ENCODE data around the gene LMAN2.
"Not testable (repeated sequence)": the region's sequence is repeated elsewhere in the genome, so short reads cannot be mapped to it uniquely, and the experiment has no call there.

Gene LMAN2

DNA sequence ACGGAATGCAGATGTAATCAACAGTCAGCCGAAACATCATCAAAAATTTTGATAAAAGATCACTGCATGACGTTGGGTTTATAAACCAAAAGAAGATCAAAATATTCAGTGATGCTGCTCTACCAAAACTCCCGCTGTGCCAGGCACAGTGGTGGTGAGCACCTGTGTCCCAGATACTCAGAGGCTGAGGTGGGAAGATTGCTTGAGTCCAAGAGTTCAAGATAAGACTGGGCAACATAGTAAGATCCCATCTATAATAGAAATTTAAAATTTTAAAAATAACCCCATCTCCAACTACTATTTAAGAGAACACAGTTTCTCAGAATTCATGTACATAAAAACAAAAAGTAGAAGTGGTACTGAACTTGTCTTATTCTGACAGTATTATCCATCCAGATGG, 3.8 kb downstream of the LMAN2 start:
- no peak for DNase-seq
- no peak overlapping the region for H3K4me3 ChIP-seq (ENCODE audit: low read depth, low read length)
- H3K27me3 ChIP-seq = no peaks in the 10 kb centered on the region
- H3K9me3 ChIP-seq = no peaks in the 10 kb centered on the region
- H3K36me3 ChIP-seq = peaks cover 34% of the 10 kb centered on the region
- TF ChIP-seq, protein P1, sequence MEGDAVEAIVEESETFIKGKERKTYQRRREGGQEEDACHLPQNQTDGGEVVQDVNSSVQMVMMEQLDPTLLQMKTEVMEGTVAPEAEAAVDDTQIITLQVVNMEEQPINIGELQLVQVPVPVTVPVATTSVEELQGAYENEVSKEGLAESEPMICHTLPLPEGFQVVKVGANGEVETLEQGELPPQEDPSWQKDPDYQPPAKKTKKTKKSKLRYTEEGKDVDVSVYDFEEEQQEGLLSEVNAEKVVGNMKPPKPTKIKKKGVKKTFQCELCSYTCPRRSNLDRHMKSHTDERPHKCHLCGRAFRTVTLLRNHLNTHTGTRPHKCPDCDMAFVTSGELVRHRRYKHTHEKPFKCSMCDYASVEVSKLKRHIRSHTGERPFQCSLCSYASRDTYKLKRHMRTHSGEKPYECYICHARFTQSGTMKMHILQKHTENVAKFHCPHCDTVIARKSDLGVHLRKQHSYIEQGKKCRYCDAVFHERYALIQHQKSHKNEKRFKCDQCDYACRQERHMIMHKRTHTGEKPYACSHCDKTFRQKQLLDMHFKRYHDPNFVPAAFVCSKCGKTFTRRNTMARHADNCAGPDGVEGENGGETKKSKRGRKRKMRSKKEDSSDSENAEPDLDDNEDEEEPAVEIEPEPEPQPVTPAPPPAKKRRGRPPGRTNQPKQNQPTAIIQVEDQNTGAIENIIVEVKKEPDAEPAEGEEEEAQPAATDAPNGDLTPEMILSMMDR (IDR thresholded peaks at IDR 0.05; ENCODE audit: low read depth, low read length) = no peak
- H3K4me1 ChIP-seq = peaks cover 2% of the 10 kb centered on the region

DNA sequence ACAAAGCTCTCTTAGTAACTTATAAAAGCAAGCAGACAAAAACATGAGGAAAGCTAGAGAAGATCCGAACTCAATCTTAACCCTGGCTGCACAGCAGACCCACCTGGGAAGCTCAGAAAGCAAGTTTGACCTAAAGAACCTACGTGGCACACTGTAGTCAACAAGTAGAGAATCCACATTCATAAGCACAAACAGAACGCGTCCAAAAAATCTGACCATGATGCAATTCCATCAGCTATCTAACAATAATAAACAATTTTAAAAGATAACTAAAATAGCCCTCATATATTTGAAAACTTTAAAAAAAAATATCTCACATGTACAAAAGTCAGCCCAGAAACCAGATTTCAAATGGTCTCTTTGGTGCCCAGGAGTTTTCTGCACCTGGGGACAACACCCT, 4.6 kb downstream of the LMAN2 start:
- no peak for DNase-seq
- no peaks in the 10 kb centered on the region for H3K27me3 ChIP-seq
- H3K4me3 ChIP-seq (ENCODE audit: low read depth, low read length) = no peak overlapping the region
- no peaks in the 10 kb centered on the region; the same call in 1 of the 2 replicates for H3K4me1 ChIP-seq
- no peaks in the 10 kb centered on the region for H3K9me3 ChIP-seq
- peaks cover 37% of the 10 kb centered on the region for H3K36me3 ChIP-seq
- TF ChIP-seq, protein P1 (IDR thresholded peaks at IDR 0.05; ENCODE audit: low read depth, low read length) = no peak

DNA sequence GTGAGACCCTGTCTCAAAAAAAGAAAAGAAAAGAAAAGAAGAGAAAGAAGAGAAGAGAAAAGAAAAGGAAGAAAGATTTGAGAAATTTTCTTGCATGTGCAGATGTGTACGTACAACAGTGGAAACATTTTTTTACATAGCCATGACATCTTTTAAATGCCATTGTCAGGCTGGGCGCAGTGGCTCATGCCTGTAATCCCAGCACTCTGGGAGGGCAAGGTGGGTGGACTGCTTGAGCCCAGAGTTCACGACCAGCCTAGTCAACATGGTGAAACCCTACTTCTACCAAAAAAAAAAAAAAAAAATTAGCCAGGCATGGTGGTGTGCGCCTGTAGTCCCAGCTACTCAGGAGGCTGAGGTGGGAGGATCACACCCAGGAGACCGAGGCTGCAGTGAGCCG, 6.6 kb downstream of the LMAN2 start:
- H3K9me3 ChIP-seq = no peaks in the 10 kb centered on the region
- H3K4me3 ChIP-seq (ENCODE audit: low read depth, low read length) = no peak overlapping the region
- TF ChIP-seq, protein P1 (IDR thresholded peaks at IDR 0.05; ENCODE audit: low read depth, low read length) = no peak
- no peaks in the 10 kb centered on the region; the same call in 1 of the 2 replicates for H3K4me1 ChIP-seq
- H3K27me3 ChIP-seq = no peaks in the 10 kb centered on the region
- DNase-seq = no peak
- H3K36me3 ChIP-seq = peaks cover 40% of the 10 kb centered on the region

DNA sequence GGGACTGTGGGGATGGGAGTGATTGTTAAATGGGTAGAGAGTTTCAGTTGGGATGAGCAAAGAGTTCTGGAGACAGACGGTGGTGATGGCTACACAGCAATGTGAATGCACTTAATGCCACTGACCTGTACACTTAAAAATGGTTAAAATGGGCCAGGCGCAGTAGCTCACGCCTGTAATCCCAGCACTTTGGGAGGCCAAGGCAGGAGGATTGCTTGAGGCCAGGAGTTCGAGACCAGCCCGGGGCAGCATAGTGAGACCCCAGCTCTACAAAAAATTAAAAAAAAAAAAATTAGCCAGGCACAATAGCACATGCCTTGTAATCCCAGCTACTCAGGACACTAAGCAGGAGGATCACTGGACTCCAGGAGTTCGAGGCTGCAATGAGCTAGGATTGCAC, 7.7 kb downstream of the LMAN2 start:
- Histone ChIP-seq H3K36me3 (peaks cover 37% of the 10 kb centered on the region), H3K4me1 (no peaks in the 10 kb centered on the region; the same call in 1 of the 2 replicates), H3K4me3 (ENCODE audit: low read depth, low read length) (no peak overlapping the region), H3K27me3 (no peaks in the 10 kb centered on the region), H3K9me3 (no peaks in the 10 kb centered on the region)
- DNase-seq = no peak
- TF ChIP-seq, protein P1 (IDR thresholded peaks at IDR 0.05; ENCODE audit: low read depth, low read length) = no peak

DNA sequence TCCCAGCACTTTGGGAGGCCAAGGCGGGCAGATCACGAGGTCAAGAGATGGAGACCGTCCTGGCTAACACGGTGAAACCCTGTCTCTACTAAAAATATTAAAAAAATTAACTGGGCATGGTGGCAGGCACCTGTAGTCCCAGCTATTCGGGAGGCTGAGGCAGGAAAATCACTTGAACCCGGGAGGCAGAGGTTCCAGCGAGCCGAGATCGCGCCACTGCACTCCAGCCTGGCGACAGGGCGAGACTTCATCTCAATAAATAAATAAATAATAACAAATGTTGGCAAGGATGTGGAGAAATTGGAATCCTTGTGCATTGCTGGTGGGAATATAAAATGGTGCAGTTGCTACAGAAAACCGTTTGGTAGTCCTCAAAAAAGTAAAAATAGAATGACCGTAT, 8.5 kb downstream of the LMAN2 start:
- H3K9me3 ChIP-seq; H3K4me1 ChIP-seq; H3K4me3 ChIP-seq (ENCODE audit: low read depth, low read length); H3K27me3 ChIP-seq; DNase-seq: not testable (repeated sequence)
- peaks cover 44% of the 10 kb centered on the region for H3K36me3 ChIP-seq

DNA sequence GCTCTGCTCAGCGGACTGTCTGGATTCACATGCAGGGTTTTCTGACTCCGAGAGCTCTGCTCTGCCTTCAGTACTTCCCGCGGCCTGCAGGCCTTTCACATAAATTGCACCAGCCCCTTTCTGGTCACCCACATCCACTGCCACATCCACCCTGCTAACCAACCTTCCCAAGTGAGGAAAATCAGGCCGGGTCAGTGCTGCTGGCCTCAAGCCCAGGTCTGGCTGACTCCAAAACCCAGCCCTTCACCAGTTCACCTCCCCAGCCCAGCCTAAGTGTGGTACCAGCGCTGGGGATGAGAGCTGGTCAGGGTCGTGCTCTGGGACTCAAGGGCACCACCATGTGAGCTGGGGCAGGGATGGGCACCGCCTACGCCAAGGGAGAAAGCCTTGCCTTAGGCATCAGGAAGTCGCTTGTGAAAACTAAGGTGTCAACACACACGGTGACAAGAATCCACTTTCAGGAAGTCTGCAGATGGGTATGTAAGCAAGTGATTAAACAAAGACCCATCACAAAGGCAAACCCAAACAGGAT, 12.3 kb downstream of the LMAN2 start:
- H3K4me1 ChIP-seq = peaks cover 11% of the 10 kb centered on the region
- H3K4me3 ChIP-seq (ENCODE audit: low read depth, low read length) = no peak overlapping the region
- H3K36me3 ChIP-seq = peaks cover 60% of the 10 kb centered on the region
- H3K9me3 ChIP-seq = no peaks in the 10 kb centered on the region
- TF ChIP-seq, protein P1 (IDR thresholded peaks at IDR 0.05; ENCODE audit: low read depth, low read length) = no peak
- H3K27me3 ChIP-seq = no peaks in the 10 kb centered on the region
- no peak for DNase-seq
